ENCODE data around the gene C21orf58. TPM values are rescaled to one million over a fixed set of nuclear protein-coding genes. Genes with fewer than 3 reads are reported as not detected.

The C21orf58 gene
- total RNA-seq, 4 donors from 2014 or later: 2.2 to 11.1 (median 3.0) TPM

DNA sequence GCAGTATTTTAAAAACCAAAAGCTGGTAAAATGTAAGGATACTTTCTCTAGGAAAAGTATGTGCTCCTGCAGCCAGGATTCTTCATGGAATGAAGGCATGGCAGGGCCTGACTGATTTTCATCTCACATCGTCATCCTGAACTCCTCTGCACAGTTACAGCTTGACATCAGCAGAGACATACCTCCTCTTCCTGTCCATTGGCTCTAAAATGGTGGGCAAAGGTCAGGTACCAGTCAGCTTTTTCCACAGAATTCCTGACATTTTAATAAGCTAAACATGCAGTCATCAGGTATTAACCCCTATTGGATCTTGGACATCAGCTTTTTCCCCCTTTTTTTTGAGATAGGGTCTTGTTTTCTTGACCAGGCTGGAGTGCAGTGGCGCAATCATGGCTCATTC lies 6.1 kb upstream of the C21orf58 start:
- TF ChIP-seq, protein P1, sequence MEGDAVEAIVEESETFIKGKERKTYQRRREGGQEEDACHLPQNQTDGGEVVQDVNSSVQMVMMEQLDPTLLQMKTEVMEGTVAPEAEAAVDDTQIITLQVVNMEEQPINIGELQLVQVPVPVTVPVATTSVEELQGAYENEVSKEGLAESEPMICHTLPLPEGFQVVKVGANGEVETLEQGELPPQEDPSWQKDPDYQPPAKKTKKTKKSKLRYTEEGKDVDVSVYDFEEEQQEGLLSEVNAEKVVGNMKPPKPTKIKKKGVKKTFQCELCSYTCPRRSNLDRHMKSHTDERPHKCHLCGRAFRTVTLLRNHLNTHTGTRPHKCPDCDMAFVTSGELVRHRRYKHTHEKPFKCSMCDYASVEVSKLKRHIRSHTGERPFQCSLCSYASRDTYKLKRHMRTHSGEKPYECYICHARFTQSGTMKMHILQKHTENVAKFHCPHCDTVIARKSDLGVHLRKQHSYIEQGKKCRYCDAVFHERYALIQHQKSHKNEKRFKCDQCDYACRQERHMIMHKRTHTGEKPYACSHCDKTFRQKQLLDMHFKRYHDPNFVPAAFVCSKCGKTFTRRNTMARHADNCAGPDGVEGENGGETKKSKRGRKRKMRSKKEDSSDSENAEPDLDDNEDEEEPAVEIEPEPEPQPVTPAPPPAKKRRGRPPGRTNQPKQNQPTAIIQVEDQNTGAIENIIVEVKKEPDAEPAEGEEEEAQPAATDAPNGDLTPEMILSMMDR (IDR thresholded peaks at IDR 0.05): no peak
- TF ChIP-seq EP300 (IDR thresholded peaks at IDR 0.05) (no peak), POLR2A (IDR thresholded peaks at IDR 0.05) (no peak)
- DNase-seq (ENCODE audit: low spot score in 2 of 2): no peak
- Histone ChIP-seq H3K27ac (no peak overlapping the region), H3K4me3 (no peak overlapping the region), H3K36me3 (peaks cover 0 to 68% (median 3%) of the 10 kb centered on the region in 3 donors), H3K9me3 (no peaks in the 10 kb centered on the region), H3K4me1 (peaks cover 0 to 13% (median 0%) of the 10 kb centered on the region in 4 donors), H3K27me3 (no peaks in the 10 kb centered on the region)
- WGBS, 2 donors: 96 to 100% methylated on average over 2 of the region's 2 CpGs

DNA sequence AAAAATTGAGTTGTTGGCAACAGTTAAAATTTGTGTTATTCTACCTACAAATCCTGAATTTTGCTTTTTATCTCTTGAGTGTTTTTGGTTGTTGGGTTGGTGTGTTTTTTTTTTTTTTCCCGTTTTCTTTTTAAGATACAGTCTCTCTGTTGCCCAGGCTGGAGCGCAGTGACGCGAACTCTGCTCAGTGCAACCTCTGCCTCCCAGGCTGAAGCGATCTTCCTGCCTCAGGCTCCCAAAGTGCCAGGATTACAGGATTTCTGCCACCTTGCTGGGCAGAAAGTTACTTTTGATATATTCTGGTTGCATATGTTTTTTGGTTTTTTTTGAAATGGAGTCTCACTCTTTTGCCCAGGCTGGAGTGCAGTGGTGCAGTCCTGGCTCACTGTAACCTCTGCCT lies 4.5 kb upstream of the C21orf58 start:
- no peak for DNase-seq (ENCODE audit: low spot score in 2 of 2)
- no peaks in the 10 kb centered on the region for H3K9me3 ChIP-seq
- H3K36me3 ChIP-seq: peaks cover 0 to 53% (median 3%) of the 10 kb centered on the region in 3 donors
- no peak for TF ChIP-seq POLR2A (IDR thresholded peaks at IDR 0.05)
- TF ChIP-seq, protein P1 (IDR thresholded peaks at IDR 0.05): no peak
- TF ChIP-seq EP300 (IDR thresholded peaks at IDR 0.05): no peak
- H3K27me3 ChIP-seq: no peaks in the 10 kb centered on the region
- H3K4me1 ChIP-seq: peaks cover 0 to 15% (median under 1%) of the 10 kb centered on the region in 4 donors
- no peak overlapping the region for H3K4me3 ChIP-seq
- H3K27ac ChIP-seq: no peak overlapping the region
- 78 to 79% methylated on average over 5 of the region's 5 CpGs for WGBS, 2 donors

DNA sequence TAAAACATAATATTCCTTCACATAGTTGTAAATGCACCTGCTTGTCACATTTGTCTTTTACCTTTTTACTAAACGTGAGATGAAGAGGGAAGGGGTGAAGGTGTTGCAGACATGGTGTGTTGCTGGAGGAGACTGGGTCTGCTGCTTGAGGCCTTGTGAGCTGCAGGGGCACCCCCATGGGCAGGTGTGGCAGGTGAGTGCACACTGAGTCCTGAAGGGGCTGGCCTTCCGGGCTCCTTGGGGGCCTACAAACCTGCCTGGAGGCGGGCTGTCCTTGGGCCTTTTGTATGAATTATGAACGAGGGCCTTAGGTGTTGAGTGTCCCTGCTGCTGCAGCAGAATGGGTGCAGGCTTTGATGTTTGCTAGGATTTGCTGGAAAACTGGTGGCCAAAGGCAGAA lies 4.0 kb upstream of the C21orf58 start:
- H3K27ac ChIP-seq: no peak overlapping the region
- no peaks in the 10 kb centered on the region for H3K27me3 ChIP-seq
- 78 to 95% methylated on average over 4 of the region's 4 CpGs for whole genome bisulfite sequencing, 2 donors
- DNase-seq (ENCODE audit: low spot score in 2 of 2): no peak
- peaks cover 0 to 20% (median 5%) of the 10 kb centered on the region in 4 donors for H3K4me1 ChIP-seq
- peaks cover 0 to 48% (median 3%) of the 10 kb centered on the region in 3 donors for H3K36me3 ChIP-seq
- no peaks in the 10 kb centered on the region for H3K9me3 ChIP-seq
- H3K4me3 ChIP-seq: no peak overlapping the region
- TF ChIP-seq POLR2A (IDR thresholded peaks at IDR 0.05) (no peak), EP300 (IDR thresholded peaks at IDR 0.05) (no peak)
- TF ChIP-seq, protein P1 (IDR thresholded peaks at IDR 0.05): no peak

DNA sequence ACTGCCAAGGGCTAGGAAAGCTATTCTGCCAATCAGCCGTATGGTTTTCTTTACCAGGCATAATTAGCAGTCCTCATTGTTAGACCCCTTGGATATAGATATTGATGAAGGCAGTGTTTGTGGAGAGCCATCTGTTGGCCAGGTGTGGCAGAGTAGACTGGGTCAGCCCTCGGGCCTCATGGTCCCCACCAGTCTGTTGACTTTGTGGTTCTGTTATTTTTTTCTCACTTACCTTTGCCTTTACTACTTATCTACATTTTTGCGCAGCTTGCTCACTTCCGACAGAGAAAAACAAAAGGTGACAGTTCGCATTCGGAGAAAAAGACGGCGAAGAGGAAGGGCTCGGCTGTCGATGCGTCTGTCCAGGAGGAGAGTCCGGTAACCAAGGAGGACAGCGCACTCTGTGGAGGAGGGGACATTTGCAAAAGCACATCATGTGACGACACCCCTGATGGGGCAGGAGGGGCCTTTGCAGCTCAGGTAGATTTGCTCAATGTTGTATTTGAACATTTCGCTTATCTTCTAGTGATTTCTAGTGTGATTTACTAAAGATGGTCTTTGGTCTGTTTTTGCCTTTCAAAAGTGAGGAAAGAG lies 2.5 kb upstream of the C21orf58 start:
- no peak for DNase-seq (ENCODE audit: low spot score in 2 of 2)
- Histone ChIP-seq H3K27me3 (no peaks in the 10 kb centered on the region), H3K9me3 (no peaks in the 10 kb centered on the region), H3K4me1 (peaks cover 0 to 29% (median 9%) of the 10 kb centered on the region in 4 donors), H3K4me3 (no peak overlapping the region), H3K27ac (no peak overlapping the region), H3K36me3 (peaks cover 0 to 36% (median 3%) of the 10 kb centered on the region in 3 donors)
- 91 to 94% methylated on average over 15 of the region's 15 CpGs for WGBS, 2 donors
- TF ChIP-seq, protein P1 (IDR thresholded peaks at IDR 0.05): no peak
- no peak for TF ChIP-seq EP300 (IDR thresholded peaks at IDR 0.05)

DNA sequence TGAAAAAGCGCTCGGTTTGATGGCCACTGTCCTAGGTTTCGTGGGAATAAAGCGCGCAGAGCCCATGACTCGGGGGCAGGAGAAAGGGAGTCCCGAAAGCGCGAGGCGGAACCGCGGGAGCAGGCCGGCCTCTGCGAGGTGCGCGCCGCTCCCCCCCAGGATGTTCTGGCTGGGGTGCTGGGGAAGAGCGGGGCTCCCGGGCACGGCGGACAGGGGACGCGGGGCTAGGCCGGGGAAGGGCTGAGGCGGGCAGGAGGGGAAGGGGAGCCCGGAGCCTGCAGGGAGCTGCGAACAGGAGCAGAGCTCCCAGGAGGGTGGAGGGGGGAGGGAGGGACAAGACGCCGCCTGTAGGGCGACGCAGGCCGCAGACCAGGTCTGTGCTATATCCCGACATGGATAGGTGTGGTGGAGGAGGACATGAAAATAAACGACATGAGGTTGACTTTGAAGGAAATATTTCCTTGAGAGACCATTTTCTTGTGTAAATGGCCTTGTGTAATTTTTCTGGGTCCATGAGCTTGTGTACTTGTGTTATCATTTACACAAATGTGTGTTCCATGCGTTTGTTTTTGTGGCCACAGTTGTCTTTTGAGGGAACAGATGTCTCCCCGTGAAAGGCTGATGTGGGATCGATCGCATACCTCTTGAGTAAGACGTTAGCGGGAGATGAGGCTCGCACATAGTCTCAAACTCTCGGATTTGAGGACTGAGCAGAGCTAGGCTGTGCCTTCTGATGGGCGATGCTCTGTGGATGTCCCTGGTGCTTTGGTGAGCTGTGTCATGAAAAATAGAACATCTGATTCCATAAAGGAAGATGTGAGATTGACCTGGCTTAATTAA lies 1.6 kb upstream of the C21orf58 start:
- H3K27ac ChIP-seq: peak overlapping the region; percentile 88 to 95 (median 95)
- no peaks in the 10 kb centered on the region for H3K9me3 ChIP-seq
- H3K27me3 ChIP-seq: no peaks in the 10 kb centered on the region
- peaks cover 0 to 30% (median 3%) of the 10 kb centered on the region in 3 donors for H3K36me3 ChIP-seq
- H3K4me3 ChIP-seq: peak overlapping the region; percentile 83 to 93 (median 88)
- no peak for TF ChIP-seq EP300 (IDR thresholded peaks at IDR 0.05)
- TF ChIP-seq, protein P1 (IDR thresholded peaks at IDR 0.05): peak in 1 of 5 experiments; percentile 6
- peaks cover 0 to 29% (median 9%) of the 10 kb centered on the region in 4 donors for H3K4me1 ChIP-seq
- no peak for DNase-seq (ENCODE audit: low spot score in 2 of 2)
- 11 to 12% methylated on average over 35 to 42 of the region's 43 CpGs for WGBS, 2 donors

Data from tibial nerve (tissue), 4 donors.